Activated T-helper 17 cell treated with anti-CD3 and anti-CD28 coated beads, Interleukin-2, amount 50 U/mL, for 72 hours (primary cell): Measurements from ENCODE around the gene INSR. TPM values are rescaled to one million over a fixed set of nuclear protein-coding genes. Genes with fewer than 3 reads are reported as not detected.
"Not testable (repeated sequence)": the region's sequence is repeated elsewhere in the genome, so short reads cannot be mapped to it uniquely, and the experiment has no call there.

Experiments used
- ATAC-seq: fragments of 150-1000 bp; cut with Tn5 transposase; replicated peaks from 2 replicates; pipeline ENCODE4 v1.10.0; 2021; ENCODE audit warnings: mild to moderate bottlenecking, moderate library complexity
- H3K27ac Mint-ChIP-seq: one replicate; pipeline ENCODE4 v1.8.0; 2022; ENCODE audit warnings: mixed read lengths
- H3K27me3 Mint-ChIP-seq: one replicate; pipeline ENCODE4 v1.8.0; 2022; ENCODE audit warnings: mixed read lengths
- H3K36me3 Mint-ChIP-seq: one replicate; pipeline ENCODE4 v1.8.0; 2022; ENCODE audit warnings: low read depth, mild to moderate bottlenecking, mixed read lengths
- H3K4me1 Mint-ChIP-seq: one replicate; pipeline ENCODE4 v1.8.0; 2022; ENCODE audit warnings: mixed read lengths
- H3K4me3 Mint-ChIP-seq: one replicate; pipeline ENCODE4 v1.8.0; 2022; ENCODE audit warnings: mild to moderate bottlenecking, mixed read lengths
- H3K9me3 Mint-ChIP-seq: one replicate; pipeline ENCODE4 v1.8.0; 2022; ENCODE audit warnings: mixed read lengths
- total RNA-seq, 2 donors: library from RNA; stranded (reverse); gene quantifications; one replicate each; pipeline ENCODE4 v1.2.3, GENCODE V29; 2022

Gene INSR
- total RNA-seq, 2 donors from 2014 or later: 0.69 to 5.0 TPM

DNA sequence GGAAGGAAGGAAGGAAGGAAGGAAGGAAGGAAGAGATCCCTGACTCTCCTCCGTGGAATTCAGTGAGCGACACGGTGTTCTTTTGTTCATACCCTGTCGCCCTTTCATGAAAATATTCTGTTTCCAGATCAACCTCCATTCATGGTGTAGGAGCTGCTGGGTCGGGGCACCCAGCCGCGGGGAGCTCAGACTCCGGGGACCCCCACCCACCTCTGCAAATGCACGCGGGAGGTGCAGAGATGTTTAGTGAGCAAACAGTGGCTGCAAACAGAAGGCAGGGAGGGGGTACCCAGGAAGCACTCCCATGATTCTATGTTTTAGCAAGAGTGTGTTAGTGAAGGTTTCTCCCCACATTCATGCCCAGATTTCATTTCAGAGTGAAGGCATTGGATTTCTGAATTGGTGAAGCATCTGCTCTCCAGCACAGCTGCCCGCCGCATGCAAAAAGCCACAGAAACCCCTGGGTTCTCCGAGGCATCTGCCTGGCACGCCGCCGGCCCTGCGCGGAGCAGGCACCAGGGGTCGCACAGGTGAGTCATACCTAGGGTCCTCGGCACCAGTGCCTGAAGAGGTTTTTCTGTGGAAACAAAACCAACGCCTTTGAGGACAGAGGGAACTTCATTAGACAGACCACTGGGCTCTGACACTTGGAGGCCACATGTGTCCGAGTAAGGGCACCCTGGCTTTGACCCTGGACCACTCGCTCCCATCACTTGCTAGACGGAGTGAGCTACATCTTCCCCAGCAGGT lies 144.1 kb downstream of the INSR start:
- Mint-ChIP-seq H3K27ac (peak overlapping the region; percentile 49), H3K9me3 (no peaks in the 10 kb centered on the region), H3K4me1 (peaks cover 5% of the 10 kb centered on the region), H3K36me3 (no peaks in the 10 kb centered on the region), H3K27me3 (no peaks in the 10 kb centered on the region), H3K4me3 (no peak overlapping the region)
- no peak for ATAC-seq

DNA sequence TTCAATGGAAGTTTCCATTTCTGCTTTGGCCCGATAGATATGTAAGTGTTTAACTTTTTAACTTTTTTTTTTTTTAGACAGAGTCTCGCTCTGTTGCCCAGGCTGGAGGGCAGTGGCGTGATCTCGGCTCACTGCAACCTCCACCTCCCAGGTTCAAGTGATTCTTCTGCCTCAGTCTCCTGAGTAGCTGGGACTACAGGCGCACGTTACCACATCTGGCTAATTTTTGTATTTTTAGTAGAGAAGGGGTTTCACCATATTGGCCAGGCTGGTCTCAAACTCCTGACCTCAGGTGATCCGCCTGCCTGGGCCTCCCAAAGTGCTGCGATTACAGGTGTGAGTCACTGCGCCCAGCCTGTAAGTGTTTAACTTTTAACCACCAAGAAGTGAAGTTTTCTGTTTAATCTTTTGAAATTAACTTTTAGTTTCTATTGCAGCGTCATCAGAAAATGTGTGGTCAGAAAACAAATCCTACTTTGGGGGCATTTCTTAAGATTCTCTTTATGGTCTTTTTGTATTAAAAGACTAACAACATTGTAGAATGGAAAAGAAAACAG lies 147.0 kb downstream of the INSR start:
- not testable (repeated sequence) for ATAC-seq, H3K27ac Mint-ChIP-seq, H3K4me1 Mint-ChIP-seq, H3K4me3 Mint-ChIP-seq, H3K9me3 Mint-ChIP-seq, H3K27me3 Mint-ChIP-seq, H3K36me3 Mint-ChIP-seq

DNA sequence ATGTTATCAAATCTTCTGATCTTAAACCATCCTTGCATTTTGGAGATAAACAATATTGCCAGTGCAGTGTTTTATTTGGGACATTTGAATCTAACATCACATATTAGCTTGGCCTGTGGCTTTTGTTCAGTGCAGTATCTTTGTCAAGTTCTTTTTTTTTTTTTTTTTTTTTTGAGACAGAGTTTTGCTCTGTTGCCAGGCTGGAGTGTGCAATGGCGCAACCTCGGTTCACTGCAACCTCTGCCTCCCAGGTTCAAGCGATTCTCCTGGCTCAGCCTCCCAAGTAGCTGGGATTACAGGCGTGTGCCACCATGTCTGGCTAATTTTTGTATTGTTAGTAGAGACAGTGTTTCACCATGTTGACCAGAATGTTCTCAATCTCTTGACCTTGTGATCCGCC lies 148.1 kb downstream of the INSR start:
- not testable (repeated sequence) for H3K27ac Mint-ChIP-seq, H3K4me3 Mint-ChIP-seq, ATAC-seq, H3K4me1 Mint-ChIP-seq, H3K9me3 Mint-ChIP-seq, H3K36me3 Mint-ChIP-seq, H3K27me3 Mint-ChIP-seq

DNA sequence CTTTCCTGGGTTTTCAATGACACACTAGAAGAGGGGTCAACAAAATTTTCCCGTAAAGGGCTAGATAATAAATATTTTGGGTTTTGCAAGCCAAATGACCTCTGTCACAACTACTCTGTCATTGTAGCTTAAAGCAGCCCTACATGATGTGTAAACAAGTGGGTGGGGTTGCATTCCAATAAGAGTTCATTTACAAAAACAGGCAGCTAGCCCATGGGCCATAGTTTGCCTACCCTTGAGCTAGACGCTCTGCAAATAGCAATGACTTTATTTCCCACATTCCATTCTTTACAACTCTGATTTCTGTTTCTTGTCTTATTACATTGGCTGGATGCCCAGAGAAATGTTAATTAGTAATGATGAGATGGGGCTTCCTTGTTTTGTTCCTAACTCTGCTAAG lies 148.7 kb downstream of the INSR start:
- no peak overlapping the region for H3K27ac Mint-ChIP-seq
- no peaks in the 10 kb centered on the region for H3K4me1 Mint-ChIP-seq
- no peaks in the 10 kb centered on the region for H3K27me3 Mint-ChIP-seq
- no peak for ATAC-seq
- no peaks in the 10 kb centered on the region for H3K36me3 Mint-ChIP-seq
- no peak overlapping the region for H3K4me3 Mint-ChIP-seq
- H3K9me3 Mint-ChIP-seq: no peaks in the 10 kb centered on the region

DNA sequence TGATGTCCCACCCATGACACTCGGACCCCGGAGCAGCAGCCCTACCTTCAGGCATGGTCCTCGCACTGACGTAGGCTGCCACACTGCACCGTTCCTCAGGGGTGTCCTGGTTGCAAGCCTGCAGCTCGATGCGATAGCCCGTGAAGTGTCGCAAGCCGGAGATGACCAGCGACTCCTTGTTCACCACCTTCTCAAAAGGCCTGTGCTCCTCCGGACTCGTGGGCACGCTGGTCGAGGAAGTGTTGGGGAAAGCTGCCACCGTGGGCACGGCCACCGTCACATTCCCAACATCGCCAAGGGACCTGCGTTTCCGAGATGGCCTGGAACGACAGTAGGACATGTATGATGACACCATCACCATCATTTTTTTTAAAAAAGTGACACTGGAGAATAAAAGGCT lies 151.4 kb downstream of the INSR start:
- no peaks in the 10 kb centered on the region for H3K9me3 Mint-ChIP-seq
- no peak overlapping the region for H3K4me3 Mint-ChIP-seq
- no peaks in the 10 kb centered on the region for H3K4me1 Mint-ChIP-seq
- ATAC-seq: no peak
- no peak overlapping the region for H3K27ac Mint-ChIP-seq
- H3K36me3 Mint-ChIP-seq: no peaks in the 10 kb centered on the region
- no peaks in the 10 kb centered on the region for H3K27me3 Mint-ChIP-seq

DNA sequence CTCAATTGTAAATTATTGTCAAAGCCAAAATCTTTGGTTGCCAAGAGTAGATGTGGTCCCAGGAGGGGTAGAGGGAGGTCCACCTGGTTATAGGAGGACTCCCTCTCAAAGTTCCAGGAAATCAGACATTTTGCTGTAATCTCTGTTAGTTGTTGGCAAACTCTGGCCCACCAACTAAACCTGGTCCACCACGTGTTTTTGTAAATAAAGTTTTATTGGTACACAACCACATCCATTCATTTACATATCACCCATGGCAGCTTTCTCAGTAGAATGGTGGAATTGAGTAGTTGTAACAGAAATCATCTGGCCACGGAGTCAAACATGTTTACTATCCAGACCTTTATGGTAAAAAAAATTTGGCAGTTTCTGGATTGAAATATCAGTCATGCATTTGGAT lies 154.1 kb downstream of the INSR start:
- no peak for ATAC-seq
- Mint-ChIP-seq H3K9me3 (no peaks in the 10 kb centered on the region), H3K4me3 (no peak overlapping the region), H3K4me1 (no peaks in the 10 kb centered on the region), H3K27ac (no peak overlapping the region), H3K27me3 (no peaks in the 10 kb centered on the region), H3K36me3 (no peaks in the 10 kb centered on the region)

DNA sequence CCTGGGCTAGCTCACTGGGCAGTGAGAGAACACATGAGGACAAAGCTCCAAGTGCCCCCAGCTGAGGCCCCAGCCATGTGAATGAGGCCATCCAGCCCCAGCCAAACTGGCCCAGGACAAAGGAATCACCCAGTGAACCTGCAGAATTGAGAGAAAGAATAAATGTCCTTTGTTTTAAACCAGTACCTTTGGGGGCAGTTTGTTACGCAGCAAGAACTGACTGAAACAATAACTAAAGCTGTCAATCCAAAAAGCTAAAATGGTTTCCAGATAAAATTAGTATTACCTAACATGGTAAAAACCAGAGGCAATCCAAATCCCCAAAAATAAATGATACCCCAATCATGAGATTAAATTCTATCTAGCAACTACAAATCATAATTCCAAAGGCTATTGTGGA lies 155.1 kb downstream of the INSR start:
- no peak overlapping the region for H3K27ac Mint-ChIP-seq
- no peak for ATAC-seq

DNA sequence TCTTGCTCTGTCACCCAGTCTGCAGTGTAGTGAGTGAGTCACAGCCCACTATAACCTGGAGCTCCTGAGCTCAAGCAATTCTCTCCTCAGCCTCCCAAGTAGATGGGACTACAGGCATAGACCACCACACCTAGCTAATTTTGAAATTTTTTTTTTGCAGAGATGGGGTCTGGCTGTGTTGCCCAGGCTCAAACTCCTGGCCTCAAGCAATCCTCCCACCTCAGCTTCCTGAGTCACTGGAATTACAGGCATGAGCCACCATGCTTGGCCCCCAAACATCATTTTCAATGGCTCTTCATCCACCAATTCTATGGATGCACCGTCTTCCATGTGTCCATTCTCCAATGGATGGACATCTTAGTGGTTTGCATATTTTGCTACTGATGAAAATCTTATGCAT lies 155.8 kb downstream of the INSR start:
- H3K36me3 Mint-ChIP-seq: no peaks in the 10 kb centered on the region
- no peak for ATAC-seq
- no peak overlapping the region for H3K27ac Mint-ChIP-seq
- no peaks in the 10 kb centered on the region for H3K9me3 Mint-ChIP-seq
- H3K4me3 Mint-ChIP-seq: no peak overlapping the region
- no peaks in the 10 kb centered on the region for H3K27me3 Mint-ChIP-seq
- no peaks in the 10 kb centered on the region for H3K4me1 Mint-ChIP-seq

More for the DNA sequence above, 155.1 kb downstream of the INSR start:
- Mint-ChIP-seq H3K9me3 (no peaks in the 10 kb centered on the region), H3K36me3 (no peaks in the 10 kb centered on the region), H3K27me3 (no peaks in the 10 kb centered on the region), H3K4me3 (no peak overlapping the region), H3K4me1 (no peaks in the 10 kb centered on the region)

DNA sequence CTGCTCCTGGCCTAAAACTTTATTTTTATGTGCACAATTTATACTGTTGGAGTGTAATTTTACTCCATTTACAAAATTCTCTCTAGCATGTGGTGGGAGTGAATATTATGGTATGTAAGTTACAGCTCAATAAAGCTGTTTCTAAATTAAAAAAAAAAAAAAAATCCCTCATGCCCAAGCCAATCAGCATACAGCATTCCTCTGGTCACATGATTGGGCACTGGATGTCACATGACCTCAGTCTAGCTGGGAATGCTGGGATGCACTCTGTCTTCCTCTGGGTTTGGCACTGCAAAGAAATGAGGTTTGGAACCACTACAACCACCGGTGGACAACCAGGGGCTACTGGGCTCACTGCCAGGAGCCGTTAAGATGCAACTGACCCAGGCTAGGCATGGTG lies 157.1 kb downstream of the INSR start:
- no peaks in the 10 kb centered on the region for H3K36me3 Mint-ChIP-seq
- no peaks in the 10 kb centered on the region for H3K4me1 Mint-ChIP-seq
- H3K4me3 Mint-ChIP-seq: no peak overlapping the region
- no peak overlapping the region for H3K27ac Mint-ChIP-seq
- no peaks in the 10 kb centered on the region for H3K27me3 Mint-ChIP-seq
- H3K9me3 Mint-ChIP-seq: no peaks in the 10 kb centered on the region
- no peak for ATAC-seq

DNA sequence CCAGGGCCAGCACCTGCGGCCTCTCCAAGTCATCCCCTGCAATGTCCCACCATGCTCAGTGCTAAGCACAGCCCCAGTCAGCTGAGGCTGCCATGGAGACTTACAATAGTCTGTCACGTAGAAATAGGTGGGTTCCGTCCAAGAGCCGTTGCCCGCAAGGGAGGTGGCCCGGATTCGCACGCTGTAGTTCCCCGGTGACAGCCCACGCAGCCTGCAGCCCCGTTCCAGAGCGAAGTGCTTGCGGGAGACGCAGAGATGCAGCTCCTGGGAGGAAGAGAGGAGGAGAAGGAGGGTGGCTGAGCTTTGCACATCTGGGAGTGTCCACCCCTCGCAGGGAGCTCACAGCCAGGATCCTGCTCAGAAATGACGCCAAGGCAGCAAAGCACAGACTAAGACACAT lies 162.2 kb downstream of the INSR start:
- Mint-ChIP-seq H3K9me3 (no peaks in the 10 kb centered on the region), H3K4me1 (no peaks in the 10 kb centered on the region), H3K36me3 (no peaks in the 10 kb centered on the region), H3K4me3 (no peak overlapping the region), H3K27ac (no peak overlapping the region), H3K27me3 (no peaks in the 10 kb centered on the region)
- no peak for ATAC-seq

DNA sequence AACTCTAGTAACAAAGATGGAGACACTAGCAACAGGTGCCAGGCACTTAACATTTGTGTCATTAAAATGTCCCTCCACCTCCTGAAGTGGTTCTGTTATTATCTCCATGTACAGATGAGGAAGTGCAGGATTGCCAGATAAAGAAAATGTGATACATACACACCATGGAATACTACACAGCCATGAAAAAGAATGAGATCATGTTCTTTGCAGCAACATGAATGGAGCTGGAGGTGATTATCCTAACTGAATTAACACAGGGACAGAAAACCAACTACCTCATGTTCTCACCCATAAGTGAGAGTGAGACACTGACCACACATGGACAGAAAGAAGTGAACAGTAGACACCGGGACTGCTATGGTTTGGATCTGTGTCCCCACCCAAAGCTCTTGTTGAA lies 164.2 kb downstream of the INSR start:
- ATAC-seq: no peak

DNA sequence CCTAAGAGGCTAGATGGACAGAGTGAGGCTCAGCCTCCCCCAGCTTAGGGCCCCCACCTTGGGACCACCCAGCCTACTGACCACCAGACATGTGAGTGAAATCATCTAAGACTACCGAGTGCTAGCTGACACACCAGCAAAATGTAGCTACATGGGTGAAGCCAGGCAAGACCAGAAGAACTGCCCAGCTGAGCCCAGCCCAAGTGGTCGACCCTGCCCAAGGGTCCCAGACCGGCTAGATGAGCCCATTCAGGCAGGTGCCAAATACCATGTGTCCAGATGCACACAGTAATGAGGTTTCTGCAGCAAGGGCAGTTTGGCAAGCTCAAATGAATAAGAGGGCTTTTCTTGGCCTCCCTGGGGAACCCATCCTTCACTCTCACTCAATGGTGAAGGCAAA lies 168.1 kb downstream of the INSR start:
- no peak for ATAC-seq
- Mint-ChIP-seq H3K4me1 (no peaks in the 10 kb centered on the region), H3K9me3 (peaks cover 5% of the 10 kb centered on the region), H3K27me3 (no peaks in the 10 kb centered on the region), H3K4me3 (no peak overlapping the region), H3K27ac (no peak overlapping the region), H3K36me3 (peaks cover 6% of the 10 kb centered on the region)

More for the DNA sequence above, 164.2 kb downstream of the INSR start:
- Mint-ChIP-seq H3K27ac (no peak overlapping the region), H3K4me1 (no peaks in the 10 kb centered on the region), H3K4me3 (no peak overlapping the region), H3K27me3 (no peaks in the 10 kb centered on the region), H3K9me3 (peaks cover 5% of the 10 kb centered on the region), H3K36me3 (peaks cover under 1% of the 10 kb centered on the region)

DNA sequence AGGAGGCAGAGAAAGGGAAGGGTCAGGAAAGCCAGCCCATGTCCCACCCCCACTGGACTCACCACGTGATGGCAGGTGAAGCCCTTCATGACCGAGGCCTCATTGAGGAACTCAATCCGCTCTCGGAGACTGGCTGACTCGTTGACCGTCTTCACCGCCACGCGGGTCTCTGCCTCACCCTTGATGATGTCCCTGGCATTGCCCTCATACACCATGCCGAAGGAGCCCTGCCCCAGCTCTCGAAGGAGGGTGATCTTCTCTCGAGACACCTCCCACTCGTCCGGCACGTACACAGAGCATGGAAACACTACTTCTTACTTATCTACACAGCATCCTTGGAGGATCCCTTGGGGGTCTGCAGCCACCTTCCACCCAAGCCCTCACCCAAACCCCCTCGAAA lies 169.0 kb downstream of the INSR start:
- no peaks in the 10 kb centered on the region for H3K4me1 Mint-ChIP-seq
- no peak for ATAC-seq
- no peaks in the 10 kb centered on the region for H3K27me3 Mint-ChIP-seq
- H3K9me3 Mint-ChIP-seq: peaks cover 5% of the 10 kb centered on the region
- no peak overlapping the region for H3K4me3 Mint-ChIP-seq
- H3K36me3 Mint-ChIP-seq: peaks cover 6% of the 10 kb centered on the region
- H3K27ac Mint-ChIP-seq: no peak overlapping the region

DNA sequence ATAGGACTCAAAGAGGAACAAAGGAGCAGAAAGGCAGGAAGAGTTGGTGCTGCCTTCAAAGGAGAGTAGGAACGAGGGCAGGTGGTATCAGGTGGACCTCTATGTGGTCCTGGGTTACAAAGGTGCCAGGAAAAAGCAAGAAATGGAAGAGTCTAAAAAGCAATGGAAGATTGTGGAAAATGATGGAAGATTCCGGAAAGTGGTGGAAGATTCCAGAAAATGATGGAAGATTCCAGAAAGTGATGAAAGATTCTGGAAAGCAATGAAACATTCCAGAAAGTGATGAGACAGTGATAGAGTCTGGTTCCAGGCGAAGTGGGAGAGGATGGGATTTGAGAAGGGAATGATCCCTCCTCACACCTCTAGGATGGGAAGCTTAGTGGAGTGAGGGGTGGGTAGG lies 169.4 kb downstream of the INSR start:
- no peak for ATAC-seq
- Mint-ChIP-seq H3K4me3 (no peak overlapping the region), H3K4me1 (no peaks in the 10 kb centered on the region), H3K27me3 (no peaks in the 10 kb centered on the region), H3K9me3 (peaks cover 5% of the 10 kb centered on the region), H3K27ac (no peak overlapping the region), H3K36me3 (peaks cover 6% of the 10 kb centered on the region)

DNA sequence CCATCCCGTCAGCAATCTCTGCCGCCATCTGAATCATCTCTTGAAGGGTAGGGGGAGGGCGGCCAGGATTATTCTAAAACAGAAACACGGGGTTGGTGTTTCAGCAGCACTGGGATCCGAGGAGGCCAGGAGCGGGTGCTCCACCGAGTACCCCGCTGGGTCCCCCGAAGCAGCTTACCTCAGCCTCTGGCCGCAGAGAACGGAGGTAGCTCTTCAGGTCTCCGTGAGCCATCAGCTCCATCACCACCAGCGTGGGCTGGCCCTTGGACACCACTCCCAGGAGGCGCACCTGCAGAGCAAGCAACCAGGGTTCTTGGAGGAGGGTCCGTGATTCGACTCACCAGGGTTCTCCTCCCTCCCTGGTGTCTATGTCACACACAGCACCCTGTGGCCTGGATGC lies 171.5 kb downstream of the INSR start:
- H3K4me3 Mint-ChIP-seq: no peak overlapping the region
- peaks cover 6% of the 10 kb centered on the region for H3K36me3 Mint-ChIP-seq
- no peaks in the 10 kb centered on the region for H3K27me3 Mint-ChIP-seq
- H3K9me3 Mint-ChIP-seq: peaks cover 5% of the 10 kb centered on the region
- ATAC-seq: no peak
- no peak overlapping the region for H3K27ac Mint-ChIP-seq
- H3K4me1 Mint-ChIP-seq: no peaks in the 10 kb centered on the region
